GM19043 (cell line): Measurements from ENCODE around the gene ACTL6B.
A peak's percentile ranks its signal among the peaks of the same experiment; 100 is the strongest.

Experiments
- ATAC-seq: cut with Tn5 transposase; IDR thresholded peaks from one replicate; pipeline ENCODE4 v1.9.1; 2021; ENCODE audit warnings: low read depth; ENCODE audit not compliant: unreplicated experiment

Gene ACTL6B

DNA sequence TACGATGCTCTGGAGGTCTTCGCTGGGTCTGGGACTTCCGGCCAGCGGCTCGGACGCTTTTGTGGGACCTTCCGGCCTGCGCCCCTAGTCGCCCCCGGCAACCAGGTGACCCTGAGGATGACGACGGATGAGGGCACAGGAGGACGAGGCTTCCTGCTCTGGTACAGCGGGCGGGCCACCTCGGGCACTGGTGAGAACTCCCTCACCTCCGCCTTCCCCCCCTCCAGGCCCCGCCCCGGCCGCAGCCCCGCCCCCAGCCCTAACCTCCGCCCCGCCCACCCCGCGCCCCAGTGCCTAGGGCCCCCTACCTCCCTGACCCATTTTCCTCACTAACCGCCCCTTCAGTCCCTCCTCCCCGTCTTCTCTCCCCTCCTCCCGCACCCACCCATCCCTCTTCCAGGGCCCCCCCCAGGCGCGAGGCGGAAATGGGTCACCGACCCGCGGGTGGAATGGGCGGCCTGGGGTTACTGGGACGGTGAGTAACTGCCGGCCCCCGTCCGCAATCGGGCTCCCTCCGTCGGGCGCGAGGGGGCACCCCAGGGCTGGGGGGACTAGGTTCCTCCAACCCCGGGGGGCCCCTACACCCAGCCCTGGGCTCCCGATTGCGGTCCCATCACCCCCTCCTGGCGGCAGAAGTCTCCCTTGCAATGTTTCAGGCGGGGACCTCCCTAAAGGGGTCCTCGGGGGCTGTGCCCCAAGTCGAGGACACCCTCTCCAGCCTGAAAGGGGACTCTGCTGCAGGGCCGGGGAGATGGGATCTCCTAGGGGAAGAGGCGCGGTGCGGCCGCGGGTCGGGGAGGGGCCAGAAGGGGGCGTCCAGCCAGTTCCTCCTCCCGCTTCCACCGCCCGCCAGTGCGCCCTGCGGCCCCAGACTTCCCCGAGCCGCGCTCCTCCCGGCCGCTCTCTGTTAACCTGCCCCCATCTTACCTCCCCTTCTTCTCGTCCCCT lies 51.9 kb downstream of the ACTL6B start:
- peak; percentile 68 for ATAC-seq

DNA sequence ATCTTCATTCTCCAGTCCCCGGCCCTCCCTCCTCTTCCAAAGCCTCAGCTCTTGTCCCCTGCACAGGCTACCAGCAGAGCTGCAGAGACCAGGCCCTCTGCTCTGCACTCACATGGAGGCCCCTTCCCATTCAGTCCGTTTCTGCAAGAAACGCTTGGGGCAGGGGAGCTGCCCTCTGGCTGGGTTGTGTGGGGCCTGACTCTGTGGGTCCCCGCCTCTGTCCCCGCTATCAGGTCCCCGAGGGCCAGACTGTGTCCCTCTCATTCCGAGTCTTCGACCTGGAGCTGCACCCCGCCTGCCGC lies 52.6 kb downstream of the ACTL6B start:
- no peak for ATAC-seq

DNA sequence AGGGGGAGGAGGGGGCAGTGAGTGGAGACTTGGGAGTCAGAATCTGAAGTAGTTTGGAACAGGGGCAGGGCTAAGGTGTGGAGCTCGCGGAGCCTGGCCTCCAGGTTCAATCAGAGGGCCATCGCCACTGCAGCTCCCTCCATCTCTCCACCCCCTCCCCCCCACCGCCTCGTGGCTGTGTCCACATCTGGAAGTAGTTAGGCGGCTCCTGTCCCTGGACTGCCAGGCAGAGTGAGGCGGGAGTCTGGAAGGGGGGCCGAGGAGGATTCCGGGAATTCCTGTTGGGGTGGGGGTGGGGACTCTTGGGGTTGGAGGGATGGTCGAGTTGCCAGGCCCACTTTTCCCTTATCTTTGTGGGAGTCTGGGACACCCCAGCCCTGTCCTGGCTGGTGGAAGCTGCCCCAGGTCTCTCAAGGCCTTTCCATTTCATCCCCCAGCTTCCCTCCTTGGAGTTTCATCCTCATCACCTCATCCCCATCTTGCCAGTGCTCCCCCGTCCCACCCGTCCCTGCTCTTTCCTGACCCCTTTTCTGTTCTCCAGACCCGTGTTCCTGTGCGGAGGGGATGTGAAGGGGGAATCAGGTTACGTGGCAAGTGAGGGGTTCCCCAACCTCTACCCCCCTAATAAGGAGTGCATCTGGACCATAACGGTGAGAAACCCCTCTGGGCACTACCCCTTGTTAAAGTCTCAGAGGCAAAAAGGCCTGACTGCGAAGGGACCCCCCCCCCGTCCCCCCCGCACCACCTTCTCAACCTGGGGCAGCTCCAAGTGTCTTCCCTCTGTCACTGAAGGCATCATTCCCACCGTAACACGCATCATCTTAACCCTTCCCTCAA lies 53.1 kb downstream of the ACTL6B start:
- ATAC-seq, result no peak

DNA sequence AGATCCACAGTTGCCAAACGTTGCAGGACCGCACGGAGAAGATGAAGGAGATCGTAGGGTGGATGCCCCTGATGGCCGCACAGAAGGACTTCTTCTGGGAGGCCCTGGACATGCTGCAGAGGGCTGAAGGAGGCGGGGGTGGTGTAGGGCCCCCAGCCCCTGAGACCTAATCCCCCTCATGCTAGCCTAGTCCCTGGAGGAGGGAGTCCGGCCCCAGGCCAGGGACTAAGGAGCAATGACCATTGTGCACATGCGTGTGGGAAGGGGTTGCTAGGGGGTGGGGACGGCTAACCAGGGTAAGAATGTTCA lies 55.6 kb downstream of the ACTL6B start:
- ATAC-seq, result no peak

DNA sequence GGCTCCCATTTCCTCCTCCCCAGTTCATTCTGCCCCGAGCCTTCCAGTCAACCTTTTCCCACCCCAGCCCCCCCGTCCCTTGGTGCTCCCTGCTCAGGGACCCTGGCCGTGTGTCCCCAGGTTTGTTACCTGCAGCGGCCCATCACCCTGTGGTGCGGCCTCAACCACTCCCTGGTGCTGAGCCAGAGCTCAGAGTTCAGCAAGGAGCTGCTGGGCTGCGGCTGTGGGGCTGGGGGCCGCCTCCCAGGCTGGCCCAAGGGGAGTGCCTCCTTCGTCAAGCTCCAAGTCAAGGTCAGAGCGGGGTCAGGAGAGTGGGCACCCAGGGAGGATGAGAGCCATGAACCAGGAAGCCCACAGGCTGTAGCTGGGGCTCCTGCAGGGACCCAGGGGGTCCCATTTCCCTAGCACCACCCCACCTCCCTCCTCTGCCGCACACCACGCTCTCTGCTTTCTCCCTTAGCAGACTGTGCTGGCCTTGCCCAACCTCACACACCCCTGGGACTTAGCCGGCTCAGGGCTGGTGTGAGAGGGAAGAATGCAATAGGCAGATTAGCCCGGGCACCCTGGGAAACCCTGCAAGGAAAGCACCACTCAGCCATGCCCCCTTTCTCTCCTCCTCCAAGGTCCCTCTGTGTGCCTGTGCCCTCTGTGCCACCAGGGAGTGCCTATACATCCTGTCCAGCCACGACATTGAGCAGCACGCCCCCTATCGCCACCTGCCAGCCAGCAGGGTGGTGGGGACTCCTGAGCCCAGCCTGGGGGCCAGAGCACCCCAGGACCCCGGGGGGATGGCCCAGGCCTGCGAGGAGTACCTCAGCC lies 56.1 kb downstream of the ACTL6B start:
- no peak for ATAC-seq

DNA sequence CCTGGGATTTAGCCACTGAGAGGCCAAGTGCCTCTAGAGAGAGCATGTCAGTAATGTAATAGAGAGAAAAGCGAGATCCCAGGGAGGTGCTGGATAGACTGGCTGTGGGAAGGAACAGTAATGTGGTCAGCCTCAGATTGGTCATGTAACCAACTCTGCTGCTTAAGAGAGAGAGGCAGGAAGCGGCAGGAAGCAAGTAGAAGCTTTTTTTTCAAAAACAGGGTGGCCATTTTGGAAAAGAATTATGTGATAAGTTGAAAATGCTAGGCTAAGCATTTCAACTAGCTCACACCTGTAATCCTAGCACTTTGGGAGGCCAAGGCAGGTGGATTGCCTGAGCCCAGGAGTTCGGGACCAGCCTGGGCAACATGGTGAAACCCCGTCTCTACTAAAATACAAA lies 57.8 kb downstream of the ACTL6B start:
- ATAC-seq, result no peak

DNA sequence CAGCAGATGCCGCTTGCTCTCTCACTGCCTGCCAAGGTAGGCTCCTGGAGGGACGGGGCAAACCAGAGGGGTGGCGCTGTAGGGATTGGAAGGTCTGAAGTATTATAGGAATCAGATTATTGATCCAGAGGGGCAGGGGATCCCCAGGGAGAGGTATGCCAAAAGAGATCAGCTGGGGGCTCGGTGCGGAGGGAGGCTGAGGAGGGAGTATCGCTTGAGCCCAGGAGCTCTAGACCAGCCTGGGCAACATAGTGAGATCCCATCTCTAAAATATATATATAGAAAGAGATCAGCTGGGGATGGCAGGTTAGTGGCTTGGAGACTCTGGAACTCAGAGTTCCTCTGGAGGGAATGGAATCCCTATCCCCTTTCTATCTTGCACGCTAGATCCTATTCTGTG lies 61.1 kb downstream of the ACTL6B start:
- no peak for ATAC-seq
